Esophagus muscularis mucosa (tissue), 4 donors: Measurements from ENCODE around the gene GNPTAB. TPM values are rescaled to one million over a fixed set of nuclear protein-coding genes. Genes with fewer than 3 reads are reported as not detected.
"Not testable (repeated sequence)": the region's sequence is repeated elsewhere in the genome, so short reads cannot be mapped to it uniquely, and the experiment has no call there.

Source experiments
- DNase-seq: peaks from one replicate; pipeline ENCODE4 v3.0.0-alpha.2; 2017; ENCODE audit errors: extremely low spot score
- H3K27ac ChIP-seq, 4 donors: fragments of 200-600 bp; sonication (generic); replicated peaks in 1 of 4; 1 replicate in 3 of 4; 2 replicates in 1 of 4; pipeline ENCODE4 v1.5.1; 2016 to 2019; ENCODE audit warnings: mild to moderate bottlenecking in 1 of 4
- H3K27me3 ChIP-seq, 4 donors: fragments of 200-600 bp; sonication (generic); one replicate each; pipeline versions ENCODE4 v1.5.1 to v1.6.0; 2016 to 2019
- H3K36me3 ChIP-seq, 4 donors: fragments of 200-600 bp; sonication (generic); one replicate each; pipeline ENCODE4 v1.5.1; 2016 to 2019
- H3K4me1 ChIP-seq, 4 donors: fragments of 200-600 bp; sonication (generic); one replicate each; pipeline ENCODE4 v1.5.1; 2016 to 2019
- H3K4me3 ChIP-seq, 4 donors: fragments of 200-600 bp; sonication (generic); 1 replicate in 2 of 4; 2 replicates in 2 of 4; pipeline ENCODE4 v1.5.1; 2016 to 2019; ENCODE audit warnings: mild to moderate bottlenecking in 4 of 4, moderate library complexity in 1 of 4
- H3K9me3 ChIP-seq, 4 donors: fragments of 200-600 bp; sonication (generic); 1 replicate in 3 of 4; 2 replicates in 1 of 4; pipeline ENCODE4 v1.5.1; 2016 to 2019
- EP300 ChIP-seq: sonication (generic); formaldehyde crosslinking; IDR thresholded peaks from one replicate; pipeline ENCODE4 v1.6.1; 2017; ENCODE audit warnings: antibody characterized with exemption
- POLR2A ChIP-seq: fragments of 450-650 bp; IDR thresholded peaks from one replicate; pipeline ENCODE4 v1.6.1; 2017; ENCODE audit warnings: antibody characterized with exemption, moderate library complexity, mild to moderate bottlenecking, low read depth
- POLR2AphosphoS5 ChIP-seq, 2 donors: sonication (generic); formaldehyde crosslinking; IDR thresholded peaks; one replicate each; pipeline ENCODE4 v1.6.1; 2017; ENCODE audit warnings: antibody characterized with exemption in 2 of 2
- WGBS: methylation state at CpG from one replicate; pipeline ENCODE4 v1.1.5; 2018; 5-methylcytosine and 5-hydroxymethylcytosine counted together
- intact Hi-C: fragments of 100-400 bp; cut with DNase I; formaldehyde crosslinking; loops from one replicate; pipeline ENCODE4 v1.15.1; 2023
- total RNA-seq, 4 donors: library from RNA; depleted of rRNA; stranded (reverse); fragments of >200 nt; gene quantifications; one replicate each; pipeline versions ENCODE4 v1.1.0 to v1.2.1, GENCODE V29; 2016
- TF ChIP-seq, protein P1 (sequence below), 3 experiments: fragments of 200-600 bp in 2 of 3; fragments of 450-650 bp in 1 of 3; sonication (generic) in 2 of 3; IDR thresholded peaks; one replicate each; pipeline ENCODE4 v1.5.1; 2017 to 2019; ENCODE audit warnings: antibody characterized with exemption in 3 of 3, mild to moderate bottlenecking in 2 of 3, moderate library complexity in 1 of 3

GNPTAB gene
- total RNA-seq, 4 donors from 2014 or later = 30.5 to 37.0 (median 32.1) TPM

DNA sequence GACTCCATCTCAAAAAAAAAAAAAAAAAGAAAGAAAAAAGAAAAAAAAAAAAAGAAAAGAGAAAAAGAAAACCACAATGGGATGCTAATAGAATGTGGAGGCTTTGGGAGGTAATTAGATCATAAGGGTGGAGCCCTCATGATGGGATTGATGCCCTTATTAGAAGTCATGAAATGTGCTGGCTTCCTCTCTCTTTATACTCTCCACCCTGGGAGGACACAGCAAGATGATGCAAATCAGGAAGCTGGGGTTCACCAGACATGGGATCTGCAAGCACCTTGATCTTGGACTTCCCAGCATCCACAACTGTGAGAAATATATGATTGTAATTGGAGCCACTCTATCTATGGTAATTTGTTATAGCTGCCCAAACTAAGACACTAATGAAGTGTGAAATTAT lies 33.2 kb upstream of the GNPTAB start:
- H3K4me1 ChIP-seq = no peaks in the 10 kb centered on the region
- H3K27me3 ChIP-seq = no peaks in the 10 kb centered on the region
- no peaks in the 10 kb centered on the region for H3K36me3 ChIP-seq
- no peaks in the 10 kb centered on the region for H3K9me3 ChIP-seq
- intact Hi-C loops = no loop called here
- DNase-seq = no peak
- no peak overlapping the region for H3K27ac ChIP-seq
- no peak overlapping the region for H3K4me3 ChIP-seq
- TF ChIP-seq EP300 (no peak), POLR2A (no peak), POLR2AphosphoS5 (IDR thresholded peaks at IDR 0.05) (no peak)
- TF ChIP-seq, protein P1, sequence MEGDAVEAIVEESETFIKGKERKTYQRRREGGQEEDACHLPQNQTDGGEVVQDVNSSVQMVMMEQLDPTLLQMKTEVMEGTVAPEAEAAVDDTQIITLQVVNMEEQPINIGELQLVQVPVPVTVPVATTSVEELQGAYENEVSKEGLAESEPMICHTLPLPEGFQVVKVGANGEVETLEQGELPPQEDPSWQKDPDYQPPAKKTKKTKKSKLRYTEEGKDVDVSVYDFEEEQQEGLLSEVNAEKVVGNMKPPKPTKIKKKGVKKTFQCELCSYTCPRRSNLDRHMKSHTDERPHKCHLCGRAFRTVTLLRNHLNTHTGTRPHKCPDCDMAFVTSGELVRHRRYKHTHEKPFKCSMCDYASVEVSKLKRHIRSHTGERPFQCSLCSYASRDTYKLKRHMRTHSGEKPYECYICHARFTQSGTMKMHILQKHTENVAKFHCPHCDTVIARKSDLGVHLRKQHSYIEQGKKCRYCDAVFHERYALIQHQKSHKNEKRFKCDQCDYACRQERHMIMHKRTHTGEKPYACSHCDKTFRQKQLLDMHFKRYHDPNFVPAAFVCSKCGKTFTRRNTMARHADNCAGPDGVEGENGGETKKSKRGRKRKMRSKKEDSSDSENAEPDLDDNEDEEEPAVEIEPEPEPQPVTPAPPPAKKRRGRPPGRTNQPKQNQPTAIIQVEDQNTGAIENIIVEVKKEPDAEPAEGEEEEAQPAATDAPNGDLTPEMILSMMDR (IDR thresholded peaks at IDR 0.05) = no peak

DNA sequence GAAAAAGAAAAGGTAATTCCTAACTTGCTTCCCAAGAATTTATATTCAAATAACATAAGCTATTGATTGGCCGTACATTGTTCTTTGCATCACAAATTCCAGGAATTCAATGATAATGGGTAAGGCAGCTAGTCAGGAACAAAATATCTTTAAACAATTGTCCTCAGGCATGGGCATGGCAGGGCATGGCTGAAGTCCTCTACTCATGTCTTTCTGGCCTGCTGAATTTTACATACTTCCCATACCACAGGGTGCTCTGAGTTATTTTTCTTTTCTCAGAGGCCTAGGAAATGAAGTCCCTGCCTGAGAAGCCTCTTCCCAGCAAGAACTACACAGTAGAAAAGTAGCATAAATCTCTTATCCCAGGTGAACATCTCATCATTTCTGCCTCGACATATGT lies 31.5 kb upstream of the GNPTAB start:
- 98% methylated on average over 2 of the region's 2 CpGs for WGBS
- Histone ChIP-seq H3K4me1 (peaks cover 0 to 3% (median 0%) of the 10 kb centered on the region in 4 donors), H3K9me3 (no peaks in the 10 kb centered on the region), H3K4me3 (no peak overlapping the region), H3K27ac (no peak overlapping the region), H3K27me3 (no peaks in the 10 kb centered on the region), H3K36me3 (no peaks in the 10 kb centered on the region)
- intact Hi-C loops = no loop called here
- TF ChIP-seq POLR2A = no peak
- DNase-seq = no peak

DNA sequence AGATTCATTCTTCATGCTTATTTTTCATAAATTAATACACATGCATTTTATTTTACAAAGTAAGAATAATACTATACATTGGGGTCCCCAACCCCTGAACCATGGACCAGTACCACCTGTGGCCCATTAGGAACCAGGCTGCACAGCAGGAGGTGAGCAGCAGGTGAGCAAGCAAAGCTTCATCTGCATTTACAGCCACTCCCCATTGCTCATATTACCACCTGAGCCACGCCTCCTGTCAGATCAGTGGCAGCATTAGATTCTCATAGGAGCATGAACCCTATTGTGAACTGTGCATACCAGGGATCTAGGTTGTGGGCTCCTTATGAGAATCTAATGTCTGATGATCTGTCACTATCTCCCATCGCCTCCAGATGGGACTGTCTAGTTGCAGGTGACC lies 30.9 kb upstream of the GNPTAB start:
- H3K36me3 ChIP-seq, H3K4me3 ChIP-seq, H3K9me3 ChIP-seq, H3K27me3 ChIP-seq, H3K27ac ChIP-seq, H3K4me1 ChIP-seq, intact Hi-C loops, DNase-seq: not testable (repeated sequence)
- WGBS = 86% methylated on average over 2 of the region's 2 CpGs

DNA sequence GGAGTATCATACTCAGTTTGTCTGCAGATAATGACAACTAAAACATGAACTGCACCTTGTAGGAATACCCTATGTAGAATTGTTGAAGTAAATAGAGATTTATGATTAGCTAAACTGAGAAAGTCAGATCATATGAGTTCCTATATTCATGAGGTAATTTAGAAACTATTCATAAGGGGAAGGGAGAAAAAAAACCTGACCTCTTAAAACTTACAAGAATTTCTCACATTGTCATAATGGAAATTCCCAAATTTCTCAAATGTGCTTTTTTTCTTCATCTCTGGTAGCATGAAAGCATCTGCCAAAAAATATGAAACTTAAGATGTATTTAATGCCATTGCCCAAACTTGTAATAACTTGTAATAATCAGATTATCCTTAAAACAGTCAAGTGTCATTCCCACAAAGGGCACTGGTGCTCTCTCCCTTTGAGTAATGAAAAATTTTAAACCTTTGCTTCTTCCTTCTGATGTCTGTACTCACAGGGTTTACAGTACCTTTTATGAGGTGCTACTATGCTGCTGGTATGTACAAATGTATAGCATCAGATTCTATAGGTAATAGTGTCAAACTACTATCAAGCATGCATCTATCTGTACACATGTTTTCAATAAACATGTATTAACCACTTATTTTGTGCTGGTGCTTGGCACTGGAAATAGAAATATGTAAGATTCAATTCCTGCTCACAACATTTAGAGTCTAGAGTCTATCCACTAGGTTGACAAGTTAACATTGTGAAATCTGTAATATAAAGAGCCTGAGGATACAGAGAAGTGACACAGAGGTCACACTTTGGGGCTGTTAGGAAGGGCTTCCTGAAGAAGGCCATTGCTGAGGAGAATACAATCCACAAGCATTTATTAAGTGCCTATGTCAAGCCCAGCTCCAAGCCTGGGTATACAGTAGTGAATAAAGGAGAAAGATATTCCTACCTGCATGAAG lies 29.2 kb upstream of the GNPTAB start:
- no peak for DNase-seq
- no peak overlapping the region for H3K4me3 ChIP-seq
- H3K36me3 ChIP-seq = no peaks in the 10 kb centered on the region
- intact Hi-C loops = no loop called here
- TF ChIP-seq EP300 (no peak), POLR2AphosphoS5 (IDR thresholded peaks at IDR 0.05) (no peak), POLR2A (no peak)
- TF ChIP-seq, protein P1 (IDR thresholded peaks at IDR 0.05) = no peak
- no peaks in the 10 kb centered on the region for H3K9me3 ChIP-seq
- no peak overlapping the region for H3K27ac ChIP-seq
- peaks cover 0 to 13% (median 4%) of the 10 kb centered on the region in 4 donors for H3K4me1 ChIP-seq
- H3K27me3 ChIP-seq = no peaks in the 10 kb centered on the region

DNA sequence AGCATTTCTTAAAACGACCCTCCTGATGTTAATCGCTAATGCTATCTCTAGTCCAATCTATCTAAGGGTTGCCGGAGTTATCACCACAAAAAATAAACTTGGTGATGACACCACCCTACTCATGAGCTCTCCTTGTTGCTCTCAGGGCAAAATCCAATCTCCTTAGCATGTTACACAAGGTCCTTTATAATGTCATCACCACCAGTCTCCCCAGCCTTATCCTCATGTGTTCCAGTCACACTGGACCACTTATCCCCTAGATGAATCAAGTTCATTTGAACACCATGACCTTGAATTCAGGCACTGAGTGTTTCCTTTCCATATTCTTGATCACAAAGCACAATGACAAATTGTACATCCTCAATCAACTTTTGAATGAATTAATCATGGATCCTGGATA lies 27.6 kb upstream of the GNPTAB start:
- H3K4me1 ChIP-seq = peaks cover 0 to 14% (median 4%) of the 10 kb centered on the region in 4 donors
- no peak for DNase-seq
- H3K27ac ChIP-seq = no peak overlapping the region
- H3K27me3 ChIP-seq = no peaks in the 10 kb centered on the region
- 89% methylated on average over 3 of the region's 3 CpGs for WGBS
- intact Hi-C loops = no loop called here
- TF ChIP-seq, protein P1 (IDR thresholded peaks at IDR 0.05) = no peak
- TF ChIP-seq EP300 (no peak), POLR2A (no peak), POLR2AphosphoS5 (IDR thresholded peaks at IDR 0.05) (no peak)
- H3K4me3 ChIP-seq = no peak overlapping the region
- no peaks in the 10 kb centered on the region for H3K9me3 ChIP-seq
- H3K36me3 ChIP-seq = no peaks in the 10 kb centered on the region
